ENCODE data around the gene MLC1. TPM values are rescaled to one million over a fixed set of nuclear protein-coding genes. Genes with fewer than 3 reads are reported as not detected.

Gene MLC1
- total RNA-seq, 4 donors from 2014 or later = 0.42 TPM; not detected in 3

- no peaks in the 10 kb centered on the region for H3K4me1 ChIP-seq
- ATAC-seq (no peak), DNase-seq (no peak)
- no peaks in the 10 kb centered on the region for H3K9me3 ChIP-seq
- H3K27me3 ChIP-seq = peaks cover 5 to 30% (median 22%) of the 10 kb centered on the region in 3 donors
- in situ Hi-C loops (cut with MboI; ENCODE audit: low sequenced_read_pairs in 4 of 4) = loop anchor here in 3 of 4 donors (25.0 kb wide), 1 partner anchor 269 kb away; no protein-coding TSS in a partner anchor
- no peak overlapping the region for H3K27ac ChIP-seq
- intact Hi-C loops (cut with DNase I; ENCODE audit: low total_unique reads) = loop anchor here (5.0 kb wide), 1 partner anchor 39 kb away; no protein-coding TSS in a partner anchor
- no peak overlapping the region for H3K4me3 ChIP-seq
- H3K36me3 ChIP-seq = no peaks in the 10 kb centered on the region
- no peak for TF ChIP-seq POLR2A (IDR thresholded peaks at IDR 0.05)
- TF ChIP-seq CTCF (IDR thresholded peaks at IDR 0.05 in 4 of 5, conservative IDR thresholded peaks at IDR 0.05 in 1 of 5) = no peak
Measured at GRCh38 chr22:50031189-50032091, 53.8 kb downstream of the MLC1 start.

GRCh38 chr22:50030297-50031188 is 54.7 kb downstream of the MLC1 start:
- Histone ChIP-seq H3K27ac (no peak overlapping the region), H3K9me3 (no peaks in the 10 kb centered on the region), H3K27me3 (peaks cover 5 to 35% (median 20%) of the 10 kb centered on the region in 3 donors), H3K36me3 (no peaks in the 10 kb centered on the region), H3K4me3 (no peak overlapping the region), H3K4me1 (no peaks in the 10 kb centered on the region)
- intact Hi-C loops (cut with DNase I; ENCODE audit: low total_unique reads) = loop anchor here (1.0 to 5.0 kb wide), 3 partner anchors 38 to 263 kb away; no protein-coding TSS in a partner anchor
- DNase-seq = peak; percentile 22 to 54
- TF ChIP-seq CTCF (IDR thresholded peaks at IDR 0.05 in 4 of 5, conservative IDR thresholded peaks at IDR 0.05 in 1 of 5) (peak; percentile 81 to 93 (median 92)), POLR2A (IDR thresholded peaks at IDR 0.05) (no peak)
- peak; percentile 77 to 86 for ATAC-seq
- in situ Hi-C loops (cut with MboI; ENCODE audit: low sequenced_read_pairs in 4 of 4) = loop anchor here in 3 of 4 donors (25.0 kb wide), 1 partner anchor 268 kb away; no protein-coding TSS in a partner anchor

GRCh38 chr22:50027639-50028537 is 57.3 kb downstream of the MLC1 start:
- ATAC-seq (peak in 1 of 2 donors; percentile 51), DNase-seq (peak in 1 of 2 donors; percentile 27)
- Histone ChIP-seq H3K9me3 (no peaks in the 10 kb centered on the region), H3K4me3 (no peak overlapping the region), H3K4me1 (no peaks in the 10 kb centered on the region), H3K27me3 (peaks cover 10 to 49% (median 31%) of the 10 kb centered on the region in 3 donors), H3K36me3 (no peaks in the 10 kb centered on the region), H3K27ac (no peak overlapping the region)
- in situ Hi-C loops (cut with MboI; ENCODE audit: low sequenced_read_pairs in 4 of 4) = loop anchor here in 3 of 4 donors (5.0 to 25.0 kb wide), 2 partner anchors 96 to 266 kb away; no protein-coding TSS in a partner anchor
- intact Hi-C loops (cut with DNase I; ENCODE audit: low total_unique reads) = no loop called here
- TF ChIP-seq POLR2A (IDR thresholded peaks at IDR 0.05) (no peak), CTCF (IDR thresholded peaks at IDR 0.05 in 4 of 5, conservative IDR thresholded peaks at IDR 0.05 in 1 of 5) (no peak)

- no peak for DNase-seq
- in situ Hi-C loops (cut with MboI; ENCODE audit: low sequenced_read_pairs in 4 of 4) (loop anchor here in 3 of 4 donors (5.0 to 25.0 kb wide), 2 partner anchors 94 to 264 kb away; no protein-coding TSS in a partner anchor), intact Hi-C loops (cut with DNase I; ENCODE audit: low total_unique reads) (no loop called here)
- peaks cover 10 to 42% (median 29%) of the 10 kb centered on the region in 3 donors for H3K27me3 ChIP-seq
- TF ChIP-seq CTCF (IDR thresholded peaks at IDR 0.05 in 4 of 5, conservative IDR thresholded peaks at IDR 0.05 in 1 of 5) (no peak), POLR2A (IDR thresholded peaks at IDR 0.05) (no peak)
- no peak overlapping the region for H3K27ac ChIP-seq
- no peaks in the 10 kb centered on the region for H3K9me3 ChIP-seq
- ATAC-seq = no peak
- H3K4me3 ChIP-seq = no peak overlapping the region
- no peaks in the 10 kb centered on the region for H3K36me3 ChIP-seq
- H3K4me1 ChIP-seq = no peaks in the 10 kb centered on the region
Measured at GRCh38 chr22:50025993-50026392, 59.2 kb downstream of the MLC1 start.
